T-helper 2 cell treated with Interferon-gamma antibody and Interleukin-4, amounts not matched to agents 5 μg/mL and 100 μg/mL, for 36 hours (primary cell): ENCODE results near the gene RNF150.
"Not testable (repeated sequence)": the region's sequence is repeated elsewhere in the genome, so short reads cannot be mapped to it uniquely, and the experiment has no call there.

Experiments used
- DNase-seq: peaks from one replicate; pipeline ENCODE4 v3.0.0; 2021; ENCODE audit warnings: low spot score
- H3K27ac Mint-ChIP-seq: one replicate; pipeline ENCODE4 v1.8.0; 2021; ENCODE audit warnings: mild to moderate bottlenecking, mixed read lengths
- H3K27me3 Mint-ChIP-seq: one replicate; pipeline ENCODE4 v1.8.0; 2021; ENCODE audit warnings: low read depth, mixed read lengths
- H3K36me3 Mint-ChIP-seq: one replicate; pipeline ENCODE4 v1.8.0; 2021; ENCODE audit warnings: low read depth, mixed read lengths
- H3K4me1 Mint-ChIP-seq: one replicate; pipeline ENCODE4 v1.8.0; 2021; ENCODE audit warnings: low read depth, mixed read lengths
- H3K4me3 Mint-ChIP-seq: one replicate; pipeline ENCODE4 v1.8.0; 2022; ENCODE audit warnings: mild to moderate bottlenecking, moderate library complexity, mixed read lengths
- H3K9me3 Mint-ChIP-seq: one replicate; pipeline ENCODE4 v1.8.0; 2021; ENCODE audit warnings: mixed read lengths

RNF150 gene

GRCh38 chr4:140844061-140844460 is 289.2 kb downstream of the RNF150 start:
- H3K9me3 Mint-ChIP-seq, result no peaks in the 10 kb centered on the region
- H3K4me1 Mint-ChIP-seq, result no peaks in the 10 kb centered on the region
- no peak for DNase-seq
- H3K36me3 Mint-ChIP-seq, result no peaks in the 10 kb centered on the region
- H3K4me3 Mint-ChIP-seq, result no peak overlapping the region
- no peak overlapping the region for H3K27ac Mint-ChIP-seq
- H3K27me3 Mint-ChIP-seq, result peaks cover 13% of the 10 kb centered on the region

GRCh38 chr4:140841186-140841585 is 292.1 kb downstream of the RNF150 start:
- DNase-seq, result no peak
- H3K9me3 Mint-ChIP-seq, result no peaks in the 10 kb centered on the region
- H3K4me3 Mint-ChIP-seq, result no peak overlapping the region
- H3K27ac Mint-ChIP-seq, result no peak overlapping the region
- no peaks in the 10 kb centered on the region for H3K36me3 Mint-ChIP-seq
- no peaks in the 10 kb centered on the region for H3K4me1 Mint-ChIP-seq
- H3K27me3 Mint-ChIP-seq, result peaks cover 6% of the 10 kb centered on the region

- H3K27me3 Mint-ChIP-seq, result peaks cover 6% of the 10 kb centered on the region
- no peaks in the 10 kb centered on the region for H3K4me1 Mint-ChIP-seq
- DNase-seq, result no peak
- no peaks in the 10 kb centered on the region for H3K36me3 Mint-ChIP-seq
- no peaks in the 10 kb centered on the region for H3K9me3 Mint-ChIP-seq
- H3K27ac Mint-ChIP-seq, result no peak overlapping the region
- H3K4me3 Mint-ChIP-seq, result no peak overlapping the region
Measured at GRCh38 chr4:140839888-140840790, 293.1 kb downstream of the RNF150 start.

- H3K27ac Mint-ChIP-seq, result no peak overlapping the region
- no peak for DNase-seq
- H3K4me3 Mint-ChIP-seq, result no peak overlapping the region
- peaks cover 6% of the 10 kb centered on the region for H3K27me3 Mint-ChIP-seq
- H3K36me3 Mint-ChIP-seq, result no peaks in the 10 kb centered on the region
- no peaks in the 10 kb centered on the region for H3K9me3 Mint-ChIP-seq
- no peaks in the 10 kb centered on the region for H3K4me1 Mint-ChIP-seq
Measured at GRCh38 chr4:140839406-140839805, 293.9 kb downstream of the RNF150 start.

GRCh38 chr4:140837736-140838135 is 295.5 kb downstream of the RNF150 start:
- Mint-ChIP-seq H3K36me3 (no peaks in the 10 kb centered on the region), H3K4me3 (no peak overlapping the region), H3K27ac (no peak overlapping the region), H3K9me3 (no peaks in the 10 kb centered on the region), H3K4me1 (no peaks in the 10 kb centered on the region), H3K27me3 (peaks cover 6% of the 10 kb centered on the region)
- DNase-seq, result no peak

GRCh38 chr4:140834839-140835495 is 298.3 kb downstream of the RNF150 start:
- DNase-seq, result no peak
- H3K27me3 Mint-ChIP-seq, result no peaks in the 10 kb centered on the region
- no peaks in the 10 kb centered on the region for H3K36me3 Mint-ChIP-seq
- H3K9me3 Mint-ChIP-seq, result no peaks in the 10 kb centered on the region
- H3K4me1 Mint-ChIP-seq, result no peaks in the 10 kb centered on the region
- H3K4me3 Mint-ChIP-seq, result no peak overlapping the region
- no peak overlapping the region for H3K27ac Mint-ChIP-seq

- DNase-seq, result no peak
- Mint-ChIP-seq H3K4me3 (no peak overlapping the region), H3K27me3 (no peaks in the 10 kb centered on the region), H3K27ac (no peak overlapping the region), H3K36me3 (no peaks in the 10 kb centered on the region), H3K4me1 (no peaks in the 10 kb centered on the region), H3K9me3 (no peaks in the 10 kb centered on the region)
Measured at GRCh38 chr4:140833280-140833679, 300.0 kb downstream of the RNF150 start.

- no peak overlapping the region for H3K4me3 Mint-ChIP-seq
- H3K27ac Mint-ChIP-seq, result no peak overlapping the region
- no peaks in the 10 kb centered on the region for H3K36me3 Mint-ChIP-seq
- no peaks in the 10 kb centered on the region for H3K4me1 Mint-ChIP-seq
- no peak for DNase-seq
- H3K27me3 Mint-ChIP-seq, result no peaks in the 10 kb centered on the region
- H3K9me3 Mint-ChIP-seq, result no peaks in the 10 kb centered on the region
Measured at GRCh38 chr4:140829825-140830224, 303.4 kb downstream of the RNF150 start.

- no peak for DNase-seq
- H3K4me1 Mint-ChIP-seq, result no peaks in the 10 kb centered on the region
- H3K27me3 Mint-ChIP-seq, result peaks cover 2% of the 10 kb centered on the region
- H3K27ac Mint-ChIP-seq, result no peak overlapping the region
- H3K9me3 Mint-ChIP-seq, result no peaks in the 10 kb centered on the region
- H3K4me3 Mint-ChIP-seq, result no peak overlapping the region
- H3K36me3 Mint-ChIP-seq, result no peaks in the 10 kb centered on the region
Measured at GRCh38 chr4:140826701-140827027, 306.6 kb downstream of the RNF150 start.

GRCh38 chr4:140820520-140820919 is 312.7 kb downstream of the RNF150 start:
- DNase-seq, H3K4me3 Mint-ChIP-seq, H3K9me3 Mint-ChIP-seq, H3K4me1 Mint-ChIP-seq, H3K27ac Mint-ChIP-seq, H3K27me3 Mint-ChIP-seq, H3K36me3 Mint-ChIP-seq: not testable (repeated sequence)

- Mint-ChIP-seq H3K36me3 (no peaks in the 10 kb centered on the region), H3K4me3 (no peak overlapping the region)
Measured at GRCh38 chr4:140819610-140820009, 313.7 kb downstream of the RNF150 start.

GRCh38 chr4:140818433-140818832 is 314.8 kb downstream of the RNF150 start:
- no peaks in the 10 kb centered on the region for H3K4me1 Mint-ChIP-seq
- H3K27ac Mint-ChIP-seq, result no peak overlapping the region
- no peaks in the 10 kb centered on the region for H3K9me3 Mint-ChIP-seq
- H3K36me3 Mint-ChIP-seq, result no peaks in the 10 kb centered on the region
- H3K27me3 Mint-ChIP-seq, result no peaks in the 10 kb centered on the region
- DNase-seq, result no peak
- no peak overlapping the region for H3K4me3 Mint-ChIP-seq

More at GRCh38 chr4:140819610-140820009, 313.7 kb downstream of the RNF150 start:
- Mint-ChIP-seq H3K27me3 (peaks cover under 1% of the 10 kb centered on the region), H3K4me1 (no peaks in the 10 kb centered on the region), H3K27ac (no peak overlapping the region), H3K9me3 (no peaks in the 10 kb centered on the region)
- DNase-seq, result no peak

- no peak overlapping the region for H3K27ac Mint-ChIP-seq
- H3K36me3 Mint-ChIP-seq, result no peaks in the 10 kb centered on the region
- H3K9me3 Mint-ChIP-seq, result no peaks in the 10 kb centered on the region
Measured at GRCh38 chr4:140816806-140817510, 316.3 kb downstream of the RNF150 start.

GRCh38 chr4:140813804-140814203 is 319.5 kb downstream of the RNF150 start:
- H3K36me3 Mint-ChIP-seq, result no peaks in the 10 kb centered on the region

More at GRCh38 chr4:140816806-140817510, 316.3 kb downstream of the RNF150 start:
- Mint-ChIP-seq H3K4me1 (no peaks in the 10 kb centered on the region), H3K27me3 (no peaks in the 10 kb centered on the region), H3K4me3 (no peak overlapping the region)
- no peak for DNase-seq

More at GRCh38 chr4:140813804-140814203, 319.5 kb downstream of the RNF150 start:
- Mint-ChIP-seq H3K27me3 (no peaks in the 10 kb centered on the region), H3K9me3 (no peaks in the 10 kb centered on the region), H3K4me1 (no peaks in the 10 kb centered on the region), H3K4me3 (no peak overlapping the region), H3K27ac (no peak overlapping the region)
- no peak for DNase-seq
